ENCODE data around the gene RASGRF1. TPM values are rescaled to one million over a fixed set of nuclear protein-coding genes. Genes with fewer than 3 reads are reported as not detected.

Gene RASGRF1
- total and polyA plus RNA-seq, 9 of the 15 experiments (the other 6 are each of a cell fraction or from before 2014, with no cell fraction given): 0.03 to 0.58 (median 0.06) TPM; not detected in 1

- TF ChIP-seq ZBTB5 (IDR thresholded peaks at IDR 0.05) (no peak), HMGN3 (IDR thresholded peaks at IDR 0.05; ENCODE audit: borderline replicate concordance, extremely low read depth, insufficient read length, low read depth, low read length) (peak; percentile 26), MEIS2 (IDR thresholded peaks at IDR 0.05; ENCODE audit: partially characterized antibody) (no peak), ZNF263 (CRISPR knock-in tag; IDR thresholded peaks at IDR 0.05; ENCODE audit: borderline replicate concordance) (peak; percentile 95), ZMIZ1 (IDR thresholded peaks at IDR 0.05; ENCODE audit: low read depth in 2 of 2, low read length in 2 of 2) (no peak), RREB1 (CRISPR knock-in tag; IDR thresholded peaks at IDR 0.05) (no peak), ZNF766 (CRISPR knock-in tag; conservative IDR thresholded peaks at IDR 0.05) (no peak), RBFOX2 (IDR thresholded peaks at IDR 0.05; ENCODE audit: low read depth, low read length) (peak; percentile 81), BHLHE40 (IDR thresholded peaks at IDR 0.05; ENCODE audit: low read length) (peak; percentile 80)
- TF ChIP-seq, protein P1, sequence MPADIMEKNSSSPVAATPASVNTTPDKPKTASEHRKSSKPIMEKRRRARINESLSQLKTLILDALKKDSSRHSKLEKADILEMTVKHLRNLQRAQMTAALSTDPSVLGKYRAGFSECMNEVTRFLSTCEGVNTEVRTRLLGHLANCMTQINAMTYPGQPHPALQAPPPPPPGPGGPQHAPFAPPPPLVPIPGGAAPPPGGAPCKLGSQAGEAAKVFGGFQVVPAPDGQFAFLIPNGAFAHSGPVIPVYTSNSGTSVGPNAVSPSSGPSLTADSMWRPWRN (IDR thresholded peaks at IDR 0.05; ENCODE audit: low read depth): no peak
- TF ChIP-seq, protein P2, sequence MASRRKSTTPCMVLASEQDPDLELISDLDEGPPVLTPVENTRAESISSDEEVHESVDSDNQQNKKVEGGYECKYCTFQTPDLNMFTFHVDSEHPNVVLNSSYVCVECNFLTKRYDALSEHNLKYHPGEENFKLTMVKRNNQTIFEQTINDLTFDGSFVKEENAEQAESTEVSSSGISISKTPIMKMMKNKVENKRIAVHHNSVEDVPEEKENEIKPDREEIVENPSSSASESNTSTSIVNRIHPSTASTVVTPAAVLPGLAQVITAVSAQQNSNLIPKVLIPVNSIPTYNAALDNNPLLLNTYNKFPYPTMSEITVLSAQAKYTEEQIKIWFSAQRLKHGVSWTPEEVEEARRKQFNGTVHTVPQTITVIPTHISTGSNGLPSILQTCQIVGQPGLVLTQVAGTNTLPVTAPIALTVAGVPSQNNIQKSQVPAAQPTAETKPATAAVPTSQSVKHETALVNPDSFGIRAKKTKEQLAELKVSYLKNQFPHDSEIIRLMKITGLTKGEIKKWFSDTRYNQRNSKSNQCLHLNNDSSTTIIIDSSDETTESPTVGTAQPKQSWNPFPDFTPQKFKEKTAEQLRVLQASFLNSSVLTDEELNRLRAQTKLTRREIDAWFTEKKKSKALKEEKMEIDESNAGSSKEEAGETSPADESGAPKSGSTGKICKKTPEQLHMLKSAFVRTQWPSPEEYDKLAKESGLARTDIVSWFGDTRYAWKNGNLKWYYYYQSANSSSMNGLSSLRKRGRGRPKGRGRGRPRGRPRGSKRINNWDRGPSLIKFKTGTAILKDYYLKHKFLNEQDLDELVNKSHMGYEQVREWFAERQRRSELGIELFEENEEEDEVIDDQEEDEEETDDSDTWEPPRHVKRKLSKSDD (conservative IDR thresholded peaks at IDR 0.05; ENCODE audit: low read length): no peak
These were observed 145.7 kb downstream of the RASGRF1 start, which contains the start of gene CTSH (continued) for GRCh38 chr15:78944669-78945407.
